ENCODE data around the gene GPNMB. TPM values are rescaled to one million over a fixed set of nuclear protein-coding genes. Genes with fewer than 3 reads are reported as not detected.

The GPNMB gene
- total RNA-seq, 2 donors from 2014 or later = 0.99 to 1.1 TPM

GRCh38 chr7:23226844-23227450 lies 19.6 kb upstream of the GPNMB start:
- H3K27ac Mint-ChIP-seq = no peak overlapping the region
- 92 to 100% methylated on average over 2 to 4 of the region's 4 CpGs for WGBS, 2 experiments (ENCODE audit: insufficient coverage in 1 of 2, insufficient read length in 1 of 2)
- Histone ChIP-seq H3K4me1 (ENCODE audit: control insufficient read depth, insufficient read depth, low read length) (no peaks in the 10 kb centered on the region), H3K9ac (ENCODE audit: extremely low read depth, low read length, poor library complexity, severe bottlenecking) (no peak overlapping the region), H3K27me3 (ENCODE audit: control insufficient read depth, insufficient read depth, low read length, poor library complexity, severe bottlenecking) (no peaks in the 10 kb centered on the region), H3K9me3 (ENCODE audit: control insufficient read depth, low read length) (peaks cover 6% of the 10 kb centered on the region), H3K4me3 (ENCODE audit: low read length) (no peak overlapping the region), H3K36me3 (ENCODE audit: control insufficient read depth, insufficient read depth, low read length) (no peaks in the 10 kb centered on the region), H3K27ac (ENCODE audit: low read depth, low read length) (no peak overlapping the region)
- H3K36me3 Mint-ChIP-seq (ENCODE audit: low read depth) = no peaks in the 10 kb centered on the region
- H3K27me3 Mint-ChIP-seq (ENCODE audit: insufficient read depth) = no peaks in the 10 kb centered on the region
- peaks cover 3% of the 10 kb centered on the region for H3K9me3 Mint-ChIP-seq
- TF ChIP-seq CTCF (conservative IDR thresholded peaks at IDR 0.05) = no peak
- H3K4me3 Mint-ChIP-seq = no peak overlapping the region
- DNase-seq = no peak
- no peaks in the 10 kb centered on the region for H3K4me1 Mint-ChIP-seq

GRCh38 chr7:23228412-23228811 lies 18.2 kb upstream of the GPNMB start:
- Mint-ChIP-seq H3K36me3 (ENCODE audit: low read depth) (no peaks in the 10 kb centered on the region), H3K4me1 (peaks cover 7% of the 10 kb centered on the region)
- no peak for DNase-seq

GRCh38 chr7:23230641-23231101 lies 15.9 kb upstream of the GPNMB start:
- H3K4me1 ChIP-seq (ENCODE audit: control insufficient read depth, insufficient read depth, low read length) = no peaks in the 10 kb centered on the region
- DNase-seq = no peak
- H3K4me3 ChIP-seq (ENCODE audit: low read length) = no peak overlapping the region
- no peak overlapping the region for H3K27ac Mint-ChIP-seq
- 85 to 87% methylated on average over 5 to 6 of the region's 6 CpGs for WGBS, 2 experiments (ENCODE audit: insufficient coverage in 1 of 2, insufficient read length in 1 of 2)
- no peaks in the 10 kb centered on the region for H3K36me3 ChIP-seq (ENCODE audit: control insufficient read depth, insufficient read depth, low read length)
- H3K9ac ChIP-seq (ENCODE audit: extremely low read depth, low read length, poor library complexity, severe bottlenecking) = no peak overlapping the region
- peaks cover 9% of the 10 kb centered on the region for H3K4me1 Mint-ChIP-seq
- H3K27ac ChIP-seq (ENCODE audit: low read depth, low read length) = no peak overlapping the region
- H3K27me3 ChIP-seq (ENCODE audit: control insufficient read depth, insufficient read depth, low read length, poor library complexity, severe bottlenecking) = no peaks in the 10 kb centered on the region
- no peak for TF ChIP-seq CTCF (conservative IDR thresholded peaks at IDR 0.05)
- H3K36me3 Mint-ChIP-seq (ENCODE audit: low read depth) = no peaks in the 10 kb centered on the region
- H3K9me3 ChIP-seq (ENCODE audit: control insufficient read depth, low read length) = peaks cover 6% of the 10 kb centered on the region
- no peaks in the 10 kb centered on the region for H3K27me3 Mint-ChIP-seq (ENCODE audit: insufficient read depth)
- peaks cover 3% of the 10 kb centered on the region for H3K9me3 Mint-ChIP-seq
- no peak overlapping the region for H3K4me3 Mint-ChIP-seq

More at GRCh38 chr7:23228412-23228811, 18.2 kb upstream of the GPNMB start:
- WGBS, 2 experiments (ENCODE audit: insufficient coverage in 1 of 2, insufficient read length in 1 of 2) = 100% methylated on average over 1 of the region's 2 CpGs; no CpG with 5 or more reads in 1 of the 2 experiments
- Mint-ChIP-seq H3K9me3 (peaks cover 3% of the 10 kb centered on the region), H3K27me3 (ENCODE audit: insufficient read depth) (no peaks in the 10 kb centered on the region), H3K27ac (no peak overlapping the region), H3K4me3 (no peak overlapping the region)
- no peak overlapping the region for H3K27ac ChIP-seq (ENCODE audit: low read depth, low read length)
- H3K27me3 ChIP-seq (ENCODE audit: control insufficient read depth, insufficient read depth, low read length, poor library complexity, severe bottlenecking) = no peaks in the 10 kb centered on the region
- TF ChIP-seq CTCF (conservative IDR thresholded peaks at IDR 0.05) = no peak
- no peak overlapping the region for H3K4me3 ChIP-seq (ENCODE audit: low read length)
- no peak overlapping the region for H3K9ac ChIP-seq (ENCODE audit: extremely low read depth, low read length, poor library complexity, severe bottlenecking)
- no peaks in the 10 kb centered on the region for H3K36me3 ChIP-seq (ENCODE audit: control insufficient read depth, insufficient read depth, low read length)
- no peaks in the 10 kb centered on the region for H3K4me1 ChIP-seq (ENCODE audit: control insufficient read depth, insufficient read depth, low read length)
- peaks cover 6% of the 10 kb centered on the region for H3K9me3 ChIP-seq (ENCODE audit: control insufficient read depth, low read length)
